ENCODE results near the gene FBXO31. TPM values are rescaled to one million over a fixed set of nuclear protein-coding genes. Genes with fewer than 3 reads are reported as not detected.
A peak's percentile ranks its signal among the peaks of the same experiment; 100 is the strongest.

Gene FBXO31
- total RNA-seq, 2 donors from 2014 or later, result 18.6 to 22.1 TPM

DNA sequence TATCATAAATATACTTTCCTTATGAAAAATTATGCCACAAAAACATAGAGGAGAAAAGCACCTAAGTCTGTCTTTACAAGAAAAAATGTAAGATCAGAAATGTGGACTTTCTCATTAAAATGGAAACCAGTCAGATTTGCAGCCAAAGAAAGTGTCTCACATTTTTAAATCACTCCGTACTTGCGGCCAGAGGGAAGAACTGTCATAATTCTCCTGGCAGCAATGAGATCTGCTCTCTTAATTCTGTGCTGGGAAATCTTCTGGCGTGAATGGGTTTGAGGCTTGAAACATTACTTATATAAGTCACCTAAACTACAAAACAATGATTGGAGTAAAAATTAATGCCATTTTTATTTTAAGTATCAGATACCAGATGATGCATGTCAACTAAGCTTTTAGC lies 77.1 kb downstream of the FBXO31 start:
- no peak overlapping the region for H3K27ac Mint-ChIP-seq
- 92 to 95% methylated on average over 2 to 3 of the region's 3 CpGs for WGBS, 2 experiments (ENCODE audit: insufficient coverage in 1 of 2, insufficient read length in 1 of 2)
- DNase-seq, result no peak
- Histone ChIP-seq H3K4me1 (ENCODE audit: control insufficient read depth, insufficient read depth, low read length) (no peaks in the 10 kb centered on the region), H3K4me3 (ENCODE audit: low read length) (no peak overlapping the region), H3K27me3 (ENCODE audit: control insufficient read depth, insufficient read depth, low read length, poor library complexity, severe bottlenecking) (no peaks in the 10 kb centered on the region), H3K9me3 (ENCODE audit: control insufficient read depth, low read length) (peaks cover 7% of the 10 kb centered on the region), H3K36me3 (ENCODE audit: control insufficient read depth, insufficient read depth, low read length) (no peaks in the 10 kb centered on the region), H3K9ac (ENCODE audit: extremely low read depth, low read length, poor library complexity, severe bottlenecking) (no peak overlapping the region), H3K27ac (ENCODE audit: low read depth, low read length) (no peak overlapping the region)
- H3K4me1 Mint-ChIP-seq, result peaks cover 10% of the 10 kb centered on the region
- TF ChIP-seq, protein P1, sequence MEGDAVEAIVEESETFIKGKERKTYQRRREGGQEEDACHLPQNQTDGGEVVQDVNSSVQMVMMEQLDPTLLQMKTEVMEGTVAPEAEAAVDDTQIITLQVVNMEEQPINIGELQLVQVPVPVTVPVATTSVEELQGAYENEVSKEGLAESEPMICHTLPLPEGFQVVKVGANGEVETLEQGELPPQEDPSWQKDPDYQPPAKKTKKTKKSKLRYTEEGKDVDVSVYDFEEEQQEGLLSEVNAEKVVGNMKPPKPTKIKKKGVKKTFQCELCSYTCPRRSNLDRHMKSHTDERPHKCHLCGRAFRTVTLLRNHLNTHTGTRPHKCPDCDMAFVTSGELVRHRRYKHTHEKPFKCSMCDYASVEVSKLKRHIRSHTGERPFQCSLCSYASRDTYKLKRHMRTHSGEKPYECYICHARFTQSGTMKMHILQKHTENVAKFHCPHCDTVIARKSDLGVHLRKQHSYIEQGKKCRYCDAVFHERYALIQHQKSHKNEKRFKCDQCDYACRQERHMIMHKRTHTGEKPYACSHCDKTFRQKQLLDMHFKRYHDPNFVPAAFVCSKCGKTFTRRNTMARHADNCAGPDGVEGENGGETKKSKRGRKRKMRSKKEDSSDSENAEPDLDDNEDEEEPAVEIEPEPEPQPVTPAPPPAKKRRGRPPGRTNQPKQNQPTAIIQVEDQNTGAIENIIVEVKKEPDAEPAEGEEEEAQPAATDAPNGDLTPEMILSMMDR (conservative IDR thresholded peaks at IDR 0.05), result no peak
- no peak overlapping the region for H3K4me3 Mint-ChIP-seq
- H3K27me3 Mint-ChIP-seq (ENCODE audit: insufficient read depth), result no peaks in the 10 kb centered on the region
- H3K9me3 Mint-ChIP-seq, result peaks cover 7% of the 10 kb centered on the region
- peaks cover 7% of the 10 kb centered on the region for H3K36me3 Mint-ChIP-seq (ENCODE audit: low read depth)

DNA sequence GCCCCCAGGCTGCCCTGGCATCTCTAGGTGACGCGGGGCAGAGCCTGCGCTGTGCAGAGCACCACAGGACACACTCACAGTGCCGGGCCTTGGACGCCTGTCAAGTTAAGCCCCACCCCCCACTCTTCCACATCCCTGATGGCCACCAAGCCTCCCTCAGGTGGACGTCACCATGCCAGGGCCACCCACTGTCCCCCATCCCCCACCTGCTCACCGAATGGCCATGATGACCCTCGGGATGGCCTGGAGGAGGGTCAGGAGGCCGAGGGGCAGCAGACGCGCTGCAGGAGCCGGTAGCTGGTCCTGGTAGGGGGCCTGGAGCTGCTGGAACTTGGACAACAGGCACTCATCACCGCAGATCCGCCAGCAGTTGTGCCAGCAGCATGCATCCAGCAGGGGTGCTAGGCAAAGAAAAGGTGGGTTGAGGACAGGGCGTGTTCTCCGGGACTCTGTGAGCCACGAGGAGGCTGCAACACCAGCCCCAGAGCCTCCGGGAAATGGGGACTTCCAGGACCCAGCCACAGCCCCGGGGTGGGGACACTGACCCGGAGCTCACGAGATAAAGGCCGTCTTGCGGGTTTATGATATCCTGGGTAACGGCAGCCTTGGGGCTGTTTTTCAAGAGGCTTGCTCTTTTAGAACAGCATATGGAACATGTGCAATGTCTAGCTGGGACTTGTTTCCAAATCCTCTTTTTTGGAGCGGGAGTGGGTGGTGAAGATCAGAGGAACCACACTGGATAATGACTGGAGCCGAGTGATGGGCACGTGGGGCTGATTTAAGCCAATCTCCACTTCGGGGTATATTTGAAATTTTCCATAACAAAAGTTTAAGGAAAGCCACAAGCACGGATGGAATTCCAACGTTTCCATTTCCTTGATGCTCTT lies 77.8 kb downstream of the FBXO31 start:
- no peaks in the 10 kb centered on the region for H3K36me3 ChIP-seq (ENCODE audit: control insufficient read depth, insufficient read depth, low read length)
- Mint-ChIP-seq H3K27me3 (ENCODE audit: insufficient read depth) (no peaks in the 10 kb centered on the region), H3K36me3 (ENCODE audit: low read depth) (peaks cover 7% of the 10 kb centered on the region), H3K9me3 (peaks cover 7% of the 10 kb centered on the region), H3K27ac (no peak overlapping the region), H3K4me1 (peaks cover 10% of the 10 kb centered on the region), H3K4me3 (no peak overlapping the region)
- peaks cover 7% of the 10 kb centered on the region for H3K9me3 ChIP-seq (ENCODE audit: control insufficient read depth, low read length)
- no peaks in the 10 kb centered on the region for H3K27me3 ChIP-seq (ENCODE audit: control insufficient read depth, insufficient read depth, low read length, poor library complexity, severe bottlenecking)
- H3K9ac ChIP-seq (ENCODE audit: extremely low read depth, low read length, poor library complexity, severe bottlenecking), result no peak overlapping the region
- no peak overlapping the region for H3K4me3 ChIP-seq (ENCODE audit: low read length)
- no peaks in the 10 kb centered on the region for H3K4me1 ChIP-seq (ENCODE audit: control insufficient read depth, insufficient read depth, low read length)
- peak; percentile 88 for DNase-seq
- no peak overlapping the region for H3K27ac ChIP-seq (ENCODE audit: low read depth, low read length)
- WGBS, 2 experiments (ENCODE audit: insufficient coverage in 1 of 2, insufficient read length in 1 of 2), result 80 to 89% methylated on average over 14 to 30 of the region's 30 CpGs
- TF ChIP-seq, protein P1 (conservative IDR thresholded peaks at IDR 0.05), result peak; percentile 62

DNA sequence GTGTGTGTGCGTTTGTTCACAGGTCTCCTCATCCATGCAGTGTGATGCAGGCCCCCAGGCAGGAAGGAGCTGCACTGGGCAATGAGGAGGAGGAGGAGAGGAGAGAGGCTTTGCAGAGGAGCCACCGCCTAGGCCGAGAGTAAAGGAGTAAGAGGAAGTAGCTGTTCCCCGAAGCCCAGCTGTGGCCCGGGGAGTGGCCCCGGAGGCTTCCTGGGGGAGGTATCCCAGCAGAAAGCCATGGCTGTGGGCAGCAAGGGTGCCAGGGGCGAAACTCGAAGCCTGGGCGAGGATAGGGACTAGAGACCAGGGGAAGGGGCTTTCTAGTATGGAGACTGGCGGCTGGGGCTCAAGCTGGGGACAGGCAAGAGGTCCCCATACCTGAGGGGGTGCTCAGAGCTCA lies 78.6 kb downstream of the FBXO31 start:
- peaks cover 7% of the 10 kb centered on the region for H3K9me3 ChIP-seq (ENCODE audit: control insufficient read depth, low read length)
- peaks cover 7% of the 10 kb centered on the region for H3K9me3 Mint-ChIP-seq
- no peak overlapping the region for H3K4me3 Mint-ChIP-seq
- TF ChIP-seq, protein P1 (conservative IDR thresholded peaks at IDR 0.05), result no peak
- H3K27ac ChIP-seq (ENCODE audit: low read depth, low read length), result no peak overlapping the region
- H3K4me3 ChIP-seq (ENCODE audit: low read length), result no peak overlapping the region
- H3K27me3 ChIP-seq (ENCODE audit: control insufficient read depth, insufficient read depth, low read length, poor library complexity, severe bottlenecking), result no peaks in the 10 kb centered on the region
- no peaks in the 10 kb centered on the region for H3K27me3 Mint-ChIP-seq (ENCODE audit: insufficient read depth)
- H3K9ac ChIP-seq (ENCODE audit: extremely low read depth, low read length, poor library complexity, severe bottlenecking), result no peak overlapping the region
- H3K4me1 Mint-ChIP-seq, result peaks cover 10% of the 10 kb centered on the region
- DNase-seq, result no peak
- 92 to 94% methylated on average over 6 to 10 of the region's 10 CpGs for WGBS, 2 experiments (ENCODE audit: insufficient coverage in 1 of 2, insufficient read length in 1 of 2)
- H3K36me3 Mint-ChIP-seq (ENCODE audit: low read depth), result peaks cover 7% of the 10 kb centered on the region
- no peaks in the 10 kb centered on the region for H3K4me1 ChIP-seq (ENCODE audit: control insufficient read depth, insufficient read depth, low read length)
- no peak overlapping the region for H3K27ac Mint-ChIP-seq
- H3K36me3 ChIP-seq (ENCODE audit: control insufficient read depth, insufficient read depth, low read length), result no peaks in the 10 kb centered on the region

Measured in endodermal cell (in vitro differentiated cells).